ENCODE results near the gene RAPGEF6.
A peak's percentile ranks its signal among the peaks of the same experiment; 100 is the strongest.
"Not testable (repeated sequence)": the region's sequence is repeated elsewhere in the genome, so short reads cannot be mapped to it uniquely, and the experiment has no call there.

Gene RAPGEF6

GRCh38 chr5:131639148-131639547 is 4.1 kb upstream of the RAPGEF6 start:
- no peak for DNase-seq

GRCh38 chr5:131637694-131638093 is 2.7 kb upstream of the RAPGEF6 start:
- DNase-seq, result no peak

GRCh38 chr5:131635684-131636572 is 899 bp upstream of the RAPGEF6 start:
- DNase-seq, result peak; percentile 40 to 64 (median 53)

- peak; percentile 49 to 56 (median 54) for DNase-seq
Observed at GRCh38 chr5:131634666-131634995, 398 bp downstream of the RAPGEF6 start.

- no peak for DNase-seq
Observed at GRCh38 chr5:131634238-131634637, 791 bp downstream of the RAPGEF6 start.

- DNase-seq, result no peak
Observed at GRCh38 chr5:131633830-131634229, 1.2 kb downstream of the RAPGEF6 start.

GRCh38 chr5:131630963-131631350 is 4.1 kb downstream of the RAPGEF6 start:
- DNase-seq, result no peak

GRCh38 chr5:131630208-131630962 is 4.6 kb downstream of the RAPGEF6 start:
- DNase-seq, result no peak

GRCh38 chr5:131628990-131629389 is 6.0 kb downstream of the RAPGEF6 start:
- DNase-seq, result no peak

- no peak for DNase-seq
Observed at GRCh38 chr5:131627207-131627865, 7.7 kb downstream of the RAPGEF6 start.

- no peak for DNase-seq
Observed at GRCh38 chr5:131622633-131623032, 12.4 kb downstream of the RAPGEF6 start.

- DNase-seq, result not testable (repeated sequence)
Observed at GRCh38 chr5:131621164-131621563, 13.9 kb downstream of the RAPGEF6 start.

- DNase-seq, result no peak
Observed at GRCh38 chr5:131619102-131619501, 15.9 kb downstream of the RAPGEF6 start.

GRCh38 chr5:131617140-131617822 is 17.7 kb downstream of the RAPGEF6 start:
- no peak for DNase-seq

GRCh38 chr5:131615957-131616356 is 19.1 kb downstream of the RAPGEF6 start:
- DNase-seq, result no peak

- no peak for DNase-seq
Observed at GRCh38 chr5:131613423-131613822, 21.6 kb downstream of the RAPGEF6 start.

GRCh38 chr5:131611064-131611381 is 24.0 kb downstream of the RAPGEF6 start:
- DNase-seq, result no peak

- DNase-seq, result no peak
Observed at GRCh38 chr5:131610198-131611063, 24.6 kb downstream of the RAPGEF6 start.

- DNase-seq, result no peak
Observed at GRCh38 chr5:131609774-131610173, 25.3 kb downstream of the RAPGEF6 start.

- DNase-seq, result no peak
Observed at GRCh38 chr5:131608597-131608996, 26.4 kb downstream of the RAPGEF6 start.

- no peak for DNase-seq
Observed at GRCh38 chr5:131607903-131608540, 27.0 kb downstream of the RAPGEF6 start.

- DNase-seq, result no peak
Observed at GRCh38 chr5:131607418-131607817, 27.6 kb downstream of the RAPGEF6 start.

Measured in activated naive CD4-positive, alpha-beta T cell (primary cell).